HPDE6-E6E7 (cell line): ENCODE data around the gene METTL17.
"Not testable (repeated sequence)": the region's sequence is repeated elsewhere in the genome, so short reads cannot be mapped to it uniquely, and the experiment has no call there.

Experiments used
- DNase-seq: peaks from one replicate; pipeline ENCODE4 v3.0.0; 2011; ENCODE audit warnings: missing footprints; ENCODE audit errors: extremely low spot score

The METTL17 gene

GRCh38 chr14:20996521-20996920, 6.7 kb downstream of the METTL17 start:
- DNase-seq, result no peak

- DNase-seq, result no peak
Measured at GRCh38 chr14:20997115-20997514, 7.3 kb downstream of the METTL17 start.

GRCh38 chr14:20997564-20997963, 7.8 kb downstream of the METTL17 start:
- no peak for DNase-seq

GRCh38 chr14:20998139-20998538, 8.4 kb downstream of the METTL17 start:
- no peak for DNase-seq

GRCh38 chr14:20998674-20999366, 9.0 kb downstream of the METTL17 start, which contains the start of gene SLC39A2:
SLC39A2 (plus strand) TSS chr14:20999293; CDS start chr14:20999447, 154 bp downstream.
- DNase-seq, result peak; percentile 73

GRCh38 chr14:20999591-20999990, 9.8 kb downstream of the METTL17 start:
- DNase-seq, result no peak

GRCh38 chr14:21001218-21001617, 11.4 kb downstream of the METTL17 start:
- DNase-seq, result no peak

GRCh38 chr14:21003788-21004346, 14.1 kb downstream of the METTL17 start:
- DNase-seq, result no peak

- DNase-seq, result not testable (repeated sequence)
Measured at GRCh38 chr14:21009721-21010120, 19.9 kb downstream of the METTL17 start.

- no peak for DNase-seq
Measured at GRCh38 chr14:21011136-21011535, 21.4 kb downstream of the METTL17 start.

GRCh38 chr14:21014761-21015190, 25.0 kb downstream of the METTL17 start:
- DNase-seq, result peak; percentile 74

GRCh38 chr14:21015312-21015711, 25.5 kb downstream of the METTL17 start:
- DNase-seq, result no peak

GRCh38 chr14:21016413-21017190, 26.8 kb downstream of the METTL17 start:
- no peak for DNase-seq

- no peak for DNase-seq
Measured at GRCh38 chr14:21017528-21018245, 27.9 kb downstream of the METTL17 start.

- no peak for DNase-seq
Measured at GRCh38 chr14:21018286-21018685, 28.5 kb downstream of the METTL17 start.

GRCh38 chr14:21018781-21019180, 29.0 kb downstream of the METTL17 start:
- no peak for DNase-seq

- DNase-seq, result no peak
Measured at GRCh38 chr14:21019366-21019765, 29.6 kb downstream of the METTL17 start.

- DNase-seq, result no peak
Measured at GRCh38 chr14:21020977-21021545, 31.3 kb downstream of the METTL17 start.

GRCh38 chr14:21022686-21023085, 32.9 kb downstream of the METTL17 start:
- DNase-seq, result no peak

GRCh38 chr14:21023174-21023573, 33.4 kb downstream of the METTL17 start:
- DNase-seq, result no peak

- no peak for DNase-seq
Measured at GRCh38 chr14:21023817-21024584, 34.2 kb downstream of the METTL17 start.
